Measurements from ENCODE around the gene SHF. TPM values are rescaled to one million over a fixed set of nuclear protein-coding genes. Genes with fewer than 3 reads are reported as not detected.

Gene SHF
- total RNA-seq (2021): 21.7 and 22.3 TPM in 2 replicates
- long read RNA-seq, transcript SHF-208 (4 exons, 1,731 nt): major isoform, 7 of 20 reads
- long read RNA-seq, partial matches to known transcripts: 4 of 20 reads
- long read RNA-seq, other reads (novel, unspliced or antisense): 9 of 20 reads

- H3K27me3 ChIP-seq (ENCODE audit: insufficient read depth, low read length): peaks cover 6% of the 10 kb centered on the region; the same call in 1 of the 2 replicates
These were observed at the start of gene SHF for GRCh38 chr15:45187894-45188830. SHF (minus strand) TSS chr15:45187966; CDS start chr15:45187951, 15 bp downstream.

More at GRCh38 chr15:45187894-45188830, at the start of gene SHF:
- Histone ChIP-seq H2BK5ac (ENCODE audit: insufficient read length, low read length) (no peak within 1 kb of the TSS), H3T11ph (ENCODE audit: low read length) (no peak within 1 kb of the TSS), H3K18ac (ENCODE audit: insufficient read length, low read depth, low read length) (no peak within 1 kb of the TSS), H3K4me2 (ENCODE audit: insufficient read depth, insufficient read length, low read length) (peak within 1 kb of the TSS; percentile 74), H2BK20ac (ENCODE audit: low read depth, low read length, poor library complexity, severe bottlenecking) (no peak within 1 kb of the TSS), H3K23me2 (ENCODE audit: insufficient read length, low read depth, low read length, poor library complexity, severe bottlenecking) (peaks cover 5% of the 10 kb centered on the region), H3K4ac (ENCODE audit: low read depth, low read length) (no peak within 1 kb of the TSS), H2AK5ac (ENCODE audit: insufficient read length, low read length) (no peak within 1 kb of the TSS), H2BK120ac (ENCODE audit: low read depth, low read length, poor library complexity, severe bottlenecking) (no peak within 1 kb of the TSS), H4K8ac (replicated peaks; ENCODE audit: insufficient read length, low read depth, low read length) (no peak within 1 kb of the TSS), H2BK12ac (ENCODE audit: insufficient read length, low read depth, low read length) (no peak within 1 kb of the TSS), H2BK15ac (ENCODE audit: low read depth, low read length) (no peak within 1 kb of the TSS), H2AFZ (ENCODE audit: low read length) (no peak within 1 kb of the TSS), H3K9ac (ENCODE audit: extremely low read depth, insufficient read length, low read length) (peak within 1 kb of the TSS; percentile 2), H3K14ac (ENCODE audit: insufficient read depth, low read length) (peak within 1 kb of the TSS; percentile 18; the same call in 1 of the 2 replicates), H4K91ac (ENCODE audit: insufficient read length, low read depth, low read length) (no peak within 1 kb of the TSS), H4K5ac (ENCODE audit: insufficient read length, low read depth, low read length) (no peak within 1 kb of the TSS), H3K4me1 (ENCODE audit: insufficient read depth, low read length) (peaks cover 11% of the 10 kb centered on the region), H3K9me3 (ENCODE audit: control insufficient read depth, low read depth, low read length) (no peaks in the 10 kb centered on the region), H3K56ac (ENCODE audit: insufficient read length, low read depth, low read length) (no peak within 1 kb of the TSS), H3K79me2 (ENCODE audit: insufficient read depth, low read length) (peaks cover 3% of the 10 kb centered on the region; the same call in 1 of the 2 replicates), H3K27ac (ENCODE audit: insufficient read length, low read depth, low read length) (no peak within 1 kb of the TSS), H4K20me1 (ENCODE audit: control insufficient read depth, insufficient read depth, insufficient read length) (no peaks in the 10 kb centered on the region), H3K79me1 (ENCODE audit: insufficient read depth, low read depth, low read length, poor library complexity, severe bottlenecking) (peaks cover 13% of the 10 kb centered on the region), H3K23ac (ENCODE audit: insufficient read length, low read depth, low read length) (no peak within 1 kb of the TSS)
- H3K4me3 Mint-ChIP-seq: peak within 1 kb of the TSS; percentile 87 to 97
- H3K4me1 Mint-ChIP-seq: peaks cover 36 to 37% of the 10 kb centered on the region in 2 experiments
- peaks cover 0 to 6% (median 5%) of the 10 kb centered on the region in 3 experiments; a peak in 2 of 7 replicates for H3K36me3 Mint-ChIP-seq (ENCODE audit: insufficient read depth in 1 of 3, low read depth in 3 of 3)
- no peak for TF ChIP-seq CTCF (conservative IDR thresholded peaks at IDR 0.05)
- peak; percentile 80 for DNase-seq
- peaks cover 38% of the 10 kb centered on the region for H3K27me3 Mint-ChIP-seq (ENCODE audit: low read depth)
- no CpG with 5 or more reads among the region's 57 CpGs for WGBS (ENCODE audit: extremely low coverage, insufficient read length, low lambda C conversion rate)
- peak within 1 kb of the TSS in 2 of 3 experiments; percentile 17 to 90; a peak in 4 of 7 replicates for H3K27ac Mint-ChIP-seq
- H3K9me3 Mint-ChIP-seq: no peaks in the 10 kb centered on the region; a peak in 2 of 5 replicates
